Activated CD8-positive, alpha-beta T cell treated with anti-CD3 and anti-CD28 coated beads for 36 hours (primary cell): Measurements from ENCODE around the gene C10orf90. TPM values are rescaled to one million over a fixed set of nuclear protein-coding genes. Genes with fewer than 3 reads are reported as not detected.
"Not testable (repeated sequence)": the region's sequence is repeated elsewhere in the genome, so short reads cannot be mapped to it uniquely, and the experiment has no call there.

ENCODE experiments used
- ATAC-seq: fragments of 200-7000 bp; cut with Tn5 transposase; one replicate; pipeline ENCODE4 v1.10.0; 2021; ENCODE audit warnings: mild to moderate bottlenecking, moderate library complexity
- CTCF ChIA-PET: fragments of 350-600 bp; sonication (Branson Sonifier 250); formaldehyde crosslinking; loops from one replicate; lab custom pipeline; 2021; ENCODE audit warnings: antibody characterized with exemption; lab: Charles Lee
- POLR2A ChIA-PET: fragments of 350-600 bp; sonication (Branson Sonifier 250); formaldehyde crosslinking; loops from one replicate; lab custom pipeline; 2021; ENCODE audit warnings: antibody characterized with exemption; lab: Charles Lee
- DNase-seq: peaks from one replicate; pipeline ENCODE4 v3.0.0-alpha.2; 2020
- H3K27ac Mint-ChIP-seq: one replicate; pipeline ENCODE4 v1.8.0; 2021; ENCODE audit warnings: mild to moderate bottlenecking, mixed read lengths
- H3K27me3 Mint-ChIP-seq: one replicate; pipeline ENCODE4 v1.8.0; 2021; ENCODE audit warnings: mixed read lengths
- H3K36me3 Mint-ChIP-seq: one replicate; pipeline ENCODE4 v1.8.0; 2021; ENCODE audit warnings: low read depth, mixed read lengths
- H3K4me1 Mint-ChIP-seq: one replicate; pipeline ENCODE4 v1.8.0; 2021; ENCODE audit warnings: low read depth, mixed read lengths
- H3K4me3 Mint-ChIP-seq: one replicate; pipeline ENCODE4 v1.8.0; 2021; ENCODE audit warnings: mild to moderate bottlenecking, moderate library complexity, mixed read lengths
- H3K9me3 Mint-ChIP-seq: one replicate; pipeline ENCODE4 v1.8.0; 2021; ENCODE audit warnings: mixed read lengths
- intact Hi-C: fragments of 100-400 bp; cut with micrococcal nuclease; formaldehyde crosslinking; loops from one replicate; pipeline ENCODE4 v1.10.0; 2022
- total RNA-seq, 2 experiments: library from RNA; stranded (reverse); gene quantifications; one replicate each; pipeline ENCODE4 v1.2.3, GENCODE V29; 2021
- TF ChIP-seq, protein P1 (sequence below): fragments of 200-600 bp; IDR thresholded peaks from one replicate; pipeline ENCODE4 v1.8.0; 2022; ENCODE audit warnings: antibody characterized with exemption, mild to moderate bottlenecking

Gene C10orf90
- total RNA-seq, 2 experiments from 2014 or later, result not detected

DNA sequence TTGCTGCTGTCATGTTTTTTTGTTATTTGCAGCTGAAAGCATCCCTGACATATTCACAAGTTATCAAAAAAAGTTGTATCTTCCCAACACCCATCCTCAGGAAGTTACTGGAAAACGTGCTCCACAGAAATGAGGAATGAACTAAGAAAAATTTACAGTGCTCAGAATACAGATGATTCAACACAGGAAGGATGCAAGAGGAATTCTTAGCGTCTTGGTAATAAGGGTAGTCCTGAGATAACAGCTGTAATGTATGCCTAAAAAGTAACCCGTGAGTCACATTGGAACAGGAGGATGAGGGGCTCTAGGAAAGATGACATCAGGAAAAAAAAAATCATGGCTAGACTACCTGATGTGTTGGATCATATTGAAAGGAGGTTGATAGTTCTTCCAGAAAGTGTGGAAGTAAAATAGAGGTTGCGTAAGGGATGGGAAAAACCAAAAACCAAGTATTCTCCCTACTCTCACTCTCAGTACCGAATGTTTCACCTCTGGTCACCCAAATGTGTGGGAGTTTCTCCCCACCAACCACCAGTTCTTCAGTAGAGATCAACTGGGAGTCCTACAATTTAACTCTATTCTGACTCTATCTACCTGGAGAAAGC, 286.1 kb downstream of the C10orf90 start:
- TF ChIP-seq, protein P1, sequence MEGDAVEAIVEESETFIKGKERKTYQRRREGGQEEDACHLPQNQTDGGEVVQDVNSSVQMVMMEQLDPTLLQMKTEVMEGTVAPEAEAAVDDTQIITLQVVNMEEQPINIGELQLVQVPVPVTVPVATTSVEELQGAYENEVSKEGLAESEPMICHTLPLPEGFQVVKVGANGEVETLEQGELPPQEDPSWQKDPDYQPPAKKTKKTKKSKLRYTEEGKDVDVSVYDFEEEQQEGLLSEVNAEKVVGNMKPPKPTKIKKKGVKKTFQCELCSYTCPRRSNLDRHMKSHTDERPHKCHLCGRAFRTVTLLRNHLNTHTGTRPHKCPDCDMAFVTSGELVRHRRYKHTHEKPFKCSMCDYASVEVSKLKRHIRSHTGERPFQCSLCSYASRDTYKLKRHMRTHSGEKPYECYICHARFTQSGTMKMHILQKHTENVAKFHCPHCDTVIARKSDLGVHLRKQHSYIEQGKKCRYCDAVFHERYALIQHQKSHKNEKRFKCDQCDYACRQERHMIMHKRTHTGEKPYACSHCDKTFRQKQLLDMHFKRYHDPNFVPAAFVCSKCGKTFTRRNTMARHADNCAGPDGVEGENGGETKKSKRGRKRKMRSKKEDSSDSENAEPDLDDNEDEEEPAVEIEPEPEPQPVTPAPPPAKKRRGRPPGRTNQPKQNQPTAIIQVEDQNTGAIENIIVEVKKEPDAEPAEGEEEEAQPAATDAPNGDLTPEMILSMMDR, result no peak
- Mint-ChIP-seq H3K4me3 (no peak overlapping the region), H3K27me3 (peaks cover 28% of the 10 kb centered on the region), H3K4me1 (peaks cover 8% of the 10 kb centered on the region), H3K9me3 (peaks cover 2% of the 10 kb centered on the region), H3K27ac (no peak overlapping the region), H3K36me3 (peaks cover 2% of the 10 kb centered on the region)
- intact Hi-C loops, result no loop called here
- no peak for ATAC-seq
- POLR2A ChIA-PET, result no interaction called here
- CTCF ChIA-PET, result no interaction called here
- DNase-seq, result no peak

DNA sequence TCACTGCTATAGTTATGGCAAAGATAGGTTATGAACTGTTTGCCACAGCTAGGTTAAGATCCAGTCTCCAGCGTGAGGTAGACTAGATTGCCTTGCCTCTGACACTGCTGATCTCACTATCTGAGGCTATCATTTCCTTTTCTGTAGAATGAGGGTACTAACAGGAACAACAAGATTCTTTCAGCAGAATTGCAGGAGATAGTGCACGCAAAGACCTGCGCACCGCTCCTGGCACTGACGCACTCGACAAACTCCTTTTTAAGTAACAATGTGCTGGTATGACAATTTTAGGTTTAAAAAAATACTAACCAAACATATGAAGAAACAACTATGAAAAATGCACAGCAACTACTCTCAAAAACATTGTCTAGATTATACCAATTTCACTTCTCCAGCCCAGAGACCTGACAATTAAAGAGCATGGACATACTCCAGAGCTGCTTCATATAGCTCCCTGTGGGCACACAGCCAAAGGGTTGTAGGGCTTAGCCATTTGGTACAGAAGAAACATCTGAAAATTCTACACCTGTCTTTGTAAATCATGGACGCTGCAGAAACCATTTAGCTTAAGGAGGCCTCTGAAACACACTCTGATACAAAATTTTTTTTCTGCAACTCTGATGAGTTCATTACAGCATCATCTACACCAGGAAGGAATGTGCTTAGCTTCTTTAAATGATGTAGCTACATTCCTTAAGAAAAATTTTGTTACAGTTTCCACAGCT, 290.0 kb downstream of the C10orf90 start:
- H3K27me3 Mint-ChIP-seq, result peaks cover 2% of the 10 kb centered on the region
- H3K9me3 Mint-ChIP-seq, result peaks cover 2% of the 10 kb centered on the region
- no peak for ATAC-seq
- H3K36me3 Mint-ChIP-seq, result no peaks in the 10 kb centered on the region
- no peak for DNase-seq
- POLR2A ChIA-PET, result no interaction called here
- no peak overlapping the region for H3K4me3 Mint-ChIP-seq
- no peaks in the 10 kb centered on the region for H3K4me1 Mint-ChIP-seq
- H3K27ac Mint-ChIP-seq, result no peak overlapping the region
- intact Hi-C loops, result no loop called here
- CTCF ChIA-PET, result no interaction called here
- TF ChIP-seq, protein P1, result no peak

DNA sequence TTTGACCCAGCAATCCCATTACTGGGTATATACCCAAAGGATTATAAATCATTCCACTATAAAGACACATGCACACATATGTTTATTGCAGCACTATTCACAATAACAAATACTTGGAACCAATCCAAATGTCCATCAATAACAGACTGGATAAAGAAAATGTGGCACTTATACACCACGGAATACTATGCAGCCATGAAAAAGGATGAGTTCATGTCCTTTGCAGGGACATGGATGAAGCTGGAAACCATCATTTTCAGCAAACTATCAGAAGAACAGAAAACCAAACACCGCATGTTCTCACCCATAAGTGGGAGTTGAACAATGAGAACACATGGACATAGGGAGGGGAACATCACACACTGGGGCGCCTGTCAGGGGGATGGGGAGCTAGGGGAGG, 291.3 kb downstream of the C10orf90 start:
- CTCF ChIA-PET, POLR2A ChIA-PET, H3K4me1 Mint-ChIP-seq, H3K4me3 Mint-ChIP-seq, H3K9me3 Mint-ChIP-seq, H3K27ac Mint-ChIP-seq, ATAC-seq, H3K36me3 Mint-ChIP-seq, DNase-seq, intact Hi-C loops, H3K27me3 Mint-ChIP-seq: not testable (repeated sequence)

DNA sequence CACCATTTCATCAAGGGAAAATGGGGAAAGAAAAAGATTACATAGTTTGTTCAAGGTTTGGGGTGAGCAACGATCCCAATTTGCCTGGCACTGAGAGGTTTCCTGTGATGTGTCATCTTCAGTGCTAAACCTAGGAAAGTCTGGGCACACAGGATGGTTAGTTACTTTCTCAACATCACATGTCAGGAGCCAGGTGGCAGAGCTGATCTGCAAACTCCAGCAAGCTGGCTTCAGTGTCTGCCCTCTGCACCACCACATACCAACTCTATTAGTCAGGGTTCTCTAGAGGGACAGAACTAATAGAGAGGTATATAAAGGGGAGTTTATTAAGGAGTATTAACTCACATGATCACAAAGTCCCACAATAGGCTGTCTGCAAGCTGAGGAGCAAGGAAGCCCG, 293.5 kb downstream of the C10orf90 start:
- ChIA-PET CTCF (no interaction called here), POLR2A (no interaction called here)
- Mint-ChIP-seq H3K27ac (no peak overlapping the region), H3K4me3 (no peak overlapping the region), H3K9me3 (no peaks in the 10 kb centered on the region), H3K4me1 (no peaks in the 10 kb centered on the region), H3K27me3 (no peaks in the 10 kb centered on the region), H3K36me3 (no peaks in the 10 kb centered on the region)
- no peak for DNase-seq
- intact Hi-C loops, result no loop called here
- ATAC-seq, result no peak
- TF ChIP-seq, protein P1, result no peak

DNA sequence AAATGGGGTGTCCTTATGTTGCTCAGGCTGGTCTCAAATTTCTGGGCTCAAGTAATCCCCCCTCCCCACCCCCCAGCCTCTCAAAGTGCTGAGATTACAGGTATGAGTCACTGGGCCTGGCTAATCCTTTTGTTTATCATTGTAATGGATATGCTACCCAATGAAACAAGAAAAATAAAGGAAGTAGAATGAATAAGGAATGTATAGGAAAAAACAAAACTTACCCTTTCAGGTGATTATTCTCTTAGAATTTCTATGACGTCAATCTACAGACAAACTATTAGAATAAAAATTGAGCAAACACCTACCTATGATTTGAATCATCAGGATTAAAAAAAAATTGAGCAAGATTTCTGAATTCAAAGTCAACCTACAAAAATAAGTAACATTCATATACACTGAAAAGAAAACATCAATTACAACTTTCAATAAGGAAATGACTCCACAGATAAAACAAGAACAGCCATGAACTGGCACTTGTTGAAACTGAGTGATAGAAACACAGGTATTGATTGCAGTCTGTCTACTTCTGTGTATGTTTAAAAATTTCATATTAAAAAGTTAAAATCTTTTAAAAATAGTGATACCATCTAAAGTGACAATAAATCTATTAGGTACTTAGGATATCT, 294.5 kb downstream of the C10orf90 start:
- no peaks in the 10 kb centered on the region for H3K4me1 Mint-ChIP-seq
- ChIA-PET POLR2A (no interaction called here), CTCF (no interaction called here)
- H3K27me3 Mint-ChIP-seq, result no peaks in the 10 kb centered on the region
- H3K4me3 Mint-ChIP-seq, result no peak overlapping the region
- intact Hi-C loops, result no loop called here
- H3K9me3 Mint-ChIP-seq, result no peaks in the 10 kb centered on the region
- DNase-seq, result no peak
- H3K27ac Mint-ChIP-seq, result no peak overlapping the region
- TF ChIP-seq, protein P1, result no peak
- no peak for ATAC-seq
- no peaks in the 10 kb centered on the region for H3K36me3 Mint-ChIP-seq
